Fibroblast of the aortic adventitia (primary cell): ENCODE measurements around the gene SRCIN1. TPM values are rescaled to one million over a fixed set of nuclear protein-coding genes. Genes with fewer than 3 reads are reported as not detected.
"Not testable (repeated sequence)": the region's sequence is repeated elsewhere in the genome, so short reads cannot be mapped to it uniquely, and the experiment has no call there.

Source experiments
- DNase-seq: peaks from one replicate; pipeline ENCODE4 v3.0.0-alpha.2; 2010; ENCODE audit warnings: low read depth
- H3K4me3 ChIP-seq: 2 replicates; pipeline ENCODE4 v1.5.1; 2011; ENCODE audit warnings: low read depth, mild to moderate bottlenecking, control low read depth, low read length, moderate library complexity
- CTCF ChIP-seq: IDR thresholded peaks from 2 replicates; pipeline ENCODE4 v1.5.1; 2011; ENCODE audit warnings: mild to moderate bottlenecking, low read length, control low read depth, inconsistent platforms; ENCODE audit not compliant: insufficient read depth
- total RNA-seq: library from RNA; depleted of rRNA; stranded (reverse); fragments of >200 nt; gene quantifications from 2 replicates; pipeline ENCODE4 v1.2.3, GENCODE V29; 2012; ENCODE audit warnings: low replicate concordance

The SRCIN1 gene
- total RNA-seq, 1 donor = not detected

DNA sequence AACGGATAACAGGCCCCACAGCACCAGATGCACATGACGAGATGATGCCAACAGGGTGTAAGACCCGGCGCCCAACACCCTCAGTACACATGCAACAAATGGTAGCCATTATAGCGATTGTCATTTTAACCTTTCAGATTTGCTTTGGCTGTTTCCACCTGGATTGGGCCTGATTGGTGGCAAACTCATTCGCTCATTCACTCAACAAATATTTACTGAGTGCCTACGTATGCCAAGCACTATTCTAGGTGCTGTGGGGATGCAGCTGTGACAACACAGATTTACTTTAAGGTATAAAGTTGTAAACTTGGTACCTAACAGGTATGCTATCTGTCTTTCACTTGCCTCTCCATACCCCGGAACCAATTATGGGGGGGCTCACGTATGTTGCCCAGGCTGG, 66.8 kb downstream of the SRCIN1 start:
- no peak for DNase-seq
- H3K4me3 ChIP-seq = no peak overlapping the region
- TF ChIP-seq CTCF = no peak

GRCh38 chr17:38536661-38537060, 69.1 kb downstream of the SRCIN1 start:
- no peak overlapping the region for H3K4me3 ChIP-seq
- DNase-seq = peak; percentile 52
- no peak for TF ChIP-seq CTCF

DNA sequence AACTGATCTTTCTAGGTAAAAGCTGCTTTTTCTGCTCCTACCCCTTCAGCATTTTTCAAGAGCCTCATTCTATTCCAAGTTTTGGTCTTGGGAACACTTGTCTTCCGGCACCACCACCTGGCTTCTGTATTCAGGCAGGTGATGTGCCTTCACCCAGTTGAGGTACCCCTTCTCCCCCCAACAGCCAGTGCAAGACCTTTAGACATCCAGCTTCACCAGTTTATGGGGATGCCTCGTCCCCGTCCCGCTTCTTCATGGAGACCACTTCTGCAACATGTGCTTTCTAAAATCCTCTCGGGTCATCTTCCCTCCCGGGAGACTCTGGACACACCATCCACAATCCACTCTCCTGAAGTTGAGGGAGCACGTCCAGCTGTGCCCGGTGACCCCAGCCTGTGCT, 69.9 kb downstream of the SRCIN1 start:
- no peak for TF ChIP-seq CTCF
- no peak for DNase-seq
- no peak overlapping the region for H3K4me3 ChIP-seq

DNA sequence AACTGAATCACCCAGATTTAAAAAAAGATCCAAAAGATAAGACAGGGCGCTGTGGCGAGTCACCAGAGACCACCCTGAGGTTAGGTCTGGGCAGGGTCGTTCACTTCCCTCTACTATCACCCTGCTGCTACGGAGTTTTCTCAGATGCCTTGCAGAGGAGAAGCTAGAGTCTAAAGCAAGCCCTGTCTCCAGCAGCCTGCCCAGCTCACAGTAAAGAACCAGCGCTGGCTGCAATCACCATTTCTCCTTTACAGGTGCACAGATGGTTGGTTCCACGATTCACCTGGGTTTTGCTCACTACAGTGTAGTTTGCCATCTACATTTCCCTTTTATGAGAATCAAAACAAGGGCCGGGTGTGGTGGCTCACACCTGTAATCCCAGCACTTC, 71.3 kb downstream of the SRCIN1 start:
- TF ChIP-seq CTCF = no peak
- no peak overlapping the region for H3K4me3 ChIP-seq
- no peak for DNase-seq

DNA sequence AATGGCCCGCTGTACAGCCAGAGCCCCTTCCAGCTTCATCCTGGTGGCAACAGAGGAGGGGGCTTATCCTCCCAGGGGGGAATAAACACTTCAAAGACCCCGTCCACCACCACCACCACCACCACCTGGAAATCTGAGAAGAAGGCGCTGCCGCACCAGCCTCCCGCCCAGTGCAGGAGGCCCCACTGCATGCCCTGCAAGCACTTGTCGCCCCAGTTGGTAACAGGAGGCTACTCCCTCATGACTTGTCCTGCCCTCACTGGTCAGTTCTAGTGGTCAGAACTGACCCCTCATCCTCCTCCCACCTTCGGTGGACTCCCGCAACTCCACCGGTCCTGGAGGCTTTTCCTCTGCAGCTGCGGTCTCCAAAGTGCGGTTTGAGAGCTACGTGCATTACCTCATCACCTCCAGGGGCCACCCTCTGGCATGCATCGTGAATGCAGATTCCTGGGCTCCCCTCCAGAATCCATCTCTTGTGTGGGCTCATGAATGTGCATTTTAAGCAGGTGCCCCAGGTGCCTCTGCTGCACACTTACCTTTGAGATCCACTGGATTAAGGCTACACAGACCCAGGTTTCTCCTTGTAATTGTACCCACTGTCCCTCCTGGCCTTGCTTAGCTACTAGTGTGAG, 71.8 kb downstream of the SRCIN1 start:
- no peak for TF ChIP-seq CTCF
- DNase-seq = no peak
- no peak overlapping the region for H3K4me3 ChIP-seq

DNA sequence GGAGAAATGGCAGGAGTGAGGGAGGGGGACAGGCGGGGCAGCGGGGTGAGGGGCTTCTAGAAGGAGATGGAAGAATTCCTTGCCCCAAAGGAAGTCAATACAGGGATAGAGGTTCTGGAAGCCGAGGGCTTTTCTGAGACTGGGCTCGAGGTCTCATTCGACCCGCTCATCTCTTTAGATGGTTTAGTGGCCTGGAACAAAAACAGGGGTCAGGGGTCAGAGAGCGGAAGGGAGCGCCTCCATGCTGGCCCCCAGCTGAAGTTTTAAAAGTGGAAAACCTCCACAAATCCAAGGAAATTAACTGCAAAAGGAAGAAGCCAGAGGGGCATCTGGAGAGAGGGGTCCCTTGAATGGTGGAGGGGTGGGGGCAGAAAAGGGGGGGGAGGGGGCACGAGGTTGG, 72.5 kb downstream of the SRCIN1 start:
- H3K4me3 ChIP-seq = no peak overlapping the region
- no peak for TF ChIP-seq CTCF
- DNase-seq = no peak

GRCh38 chr17:38532451-38532850, 73.3 kb downstream of the SRCIN1 start:
- no peak for TF ChIP-seq CTCF
- H3K4me3 ChIP-seq = no peak overlapping the region
- no peak for DNase-seq

- not testable (repeated sequence) for DNase-seq
These were observed 74.0 kb downstream of the SRCIN1 start for GRCh38 chr17:38531761-38532160.

DNA sequence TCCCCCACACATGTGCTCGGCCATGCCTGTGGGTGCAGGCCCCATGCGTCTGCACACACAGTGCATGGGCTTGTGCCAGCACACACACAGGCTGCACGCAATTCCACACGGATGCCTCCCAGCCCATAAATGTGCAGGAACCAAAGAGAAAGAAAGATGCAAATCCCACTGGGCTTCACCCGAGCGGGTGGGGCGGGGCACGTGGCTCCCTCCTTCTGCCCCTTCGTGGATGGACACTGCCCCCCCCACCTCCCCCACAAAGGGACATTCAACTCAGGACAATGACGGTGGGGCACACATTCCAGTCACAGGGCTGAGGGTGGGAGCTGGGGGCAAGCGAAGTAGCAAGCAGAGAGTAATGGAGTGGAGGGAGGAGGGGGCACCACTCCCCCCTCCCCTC, 74.9 kb downstream of the SRCIN1 start:
- H3K4me3 ChIP-seq, DNase-seq: not testable (repeated sequence)

More at GRCh38 chr17:38531761-38532160, 74.0 kb downstream of the SRCIN1 start:
- H3K4me3 ChIP-seq = not testable (repeated sequence)

DNA sequence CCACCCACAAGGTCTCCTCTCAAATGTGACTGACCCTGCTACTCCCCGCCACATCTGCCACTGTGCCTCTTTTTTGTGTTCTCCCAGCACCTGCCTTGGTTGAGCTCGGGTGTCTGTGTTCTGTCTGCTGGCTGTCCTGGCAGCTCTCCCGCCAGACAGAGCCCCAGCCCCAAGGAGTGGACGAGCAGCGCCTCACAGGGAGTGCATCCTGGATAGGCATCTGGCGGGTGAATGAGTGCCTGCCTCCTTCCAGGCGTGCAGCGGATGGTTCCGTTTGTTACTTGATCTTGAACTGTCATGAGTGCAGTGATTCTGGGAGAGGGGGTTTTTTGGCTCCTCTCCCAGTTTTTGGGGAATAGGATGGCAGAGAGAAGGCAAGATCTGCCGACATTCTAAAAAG, 77.6 kb downstream of the SRCIN1 start:
- not testable (repeated sequence) for H3K4me3 ChIP-seq, DNase-seq
